Spleen (tissue), 11 donors: Measurements from ENCODE around the gene ZBTB49. TPM values are rescaled to one million over a fixed set of nuclear protein-coding genes. Genes with fewer than 3 reads are reported as not detected.

Experiments used
- DNase-seq: peaks from one replicate; pipeline ENCODE4 v3.0.0-alpha.2; 2020
- H3K27ac ChIP-seq, 8 donors: fragments of 200-600 bp; sonication (generic) in 7 of 8; 1 replicate in 4 of 8; 2 replicates in 4 of 8; pipeline versions ENCODE4 v1.5.0 to v1.8.0; 2016 to 2021; ENCODE audit warnings: inconsistent platforms in 4 of 8, mild to moderate bottlenecking in 4 of 8, moderate library complexity in 1 of 8
- H3K27me3 ChIP-seq, 7 donors: fragments of 200-600 bp; sonication (generic) in 6 of 7; replicated peaks in 1 of 7; 1 replicate in 4 of 7; 2 replicates in 3 of 7; pipeline versions ENCODE4 v1.5.0 to v1.8.0; 2016 to 2021; ENCODE audit warnings: inconsistent platforms in 3 of 7, mild to moderate bottlenecking in 1 of 7
- H3K36me3 ChIP-seq, 6 donors: fragments of 200-600 bp; sonication (generic) in 5 of 6; 1 replicate in 4 of 6; 2 replicates in 2 of 6; pipeline versions ENCODE4 v1.5.0 to v1.8.0; 2016 to 2021; ENCODE audit warnings: inconsistent platforms in 2 of 6
- H3K4me1 ChIP-seq, 6 donors: fragments of 200-600 bp; sonication (generic) in 5 of 6; 1 replicate in 3 of 6; 2 replicates in 3 of 6; pipeline versions ENCODE4 v1.5.0 to v1.8.0; 2016 to 2021; ENCODE audit warnings: inconsistent platforms in 3 of 6
- H3K4me3 ChIP-seq, 8 donors: fragments of 200-600 bp; sonication (generic) in 7 of 8; 1 replicate in 4 of 8; 2 replicates in 4 of 8; pipeline versions ENCODE4 v1.5.0 to v1.8.0; 2016 to 2021; ENCODE audit warnings: inconsistent platforms in 4 of 8, mild to moderate bottlenecking in 4 of 8, moderate library complexity in 2 of 8
- H3K9me3 ChIP-seq, 8 donors: fragments of 200-600 bp; sonication (generic) in 7 of 8; 1 replicate in 4 of 8; 2 replicates in 4 of 8; pipeline versions ENCODE4 v1.5.0 to v1.8.0; 2016 to 2021; ENCODE audit warnings: inconsistent platforms in 4 of 8
- CTCF ChIP-seq, 11 experiments: fragments of 200-600 bp in 7 of 11; fragments of 450-650 bp in 4 of 11; sonication (generic) in 4 of 11; IDR thresholded peaks in 8 of 11; conservative IDR thresholded peaks in 3 of 11; 1 replicate in 7 of 11; 2 replicates in 4 of 11; pipeline versions ENCODE4 v1.4.0 to v1.8.0; 2016 to 2021; ENCODE audit warnings: antibody characterized with exemption in 11 of 11, inconsistent platforms in 4 of 11, mild to moderate bottlenecking in 1 of 11
- POLR2A ChIP-seq, 3 donors: fragments of 450-650 bp; IDR thresholded peaks; one replicate each; pipeline ENCODE4 v1.5.1; 2017; ENCODE audit warnings: antibody characterized with exemption in 3 of 3, mild to moderate bottlenecking in 1 of 3
- POLR2AphosphoS5 ChIP-seq, 3 donors: sonication (generic); formaldehyde crosslinking; IDR thresholded peaks; one replicate each; pipeline ENCODE4 v1.5.1; 2017; ENCODE audit warnings: antibody characterized with exemption in 3 of 3
- WGBS, 5 donors: extraction: QIAGEN DNeasy Blood & Tissue Kit in 3 of 5; methylation state at CpG; one replicate each; pipeline versions ENCODE4 v1.1.5 to v1.1.7; 2013 to 2018; 5-methylcytosine and 5-hydroxymethylcytosine counted together
- intact Hi-C: fragments of 100-400 bp; cut with DNase I; formaldehyde crosslinking; loops from one replicate; pipeline ENCODE4 v1.15.0; 2023; ENCODE audit warnings: low total_unique reads
- polyA plus RNA-seq, 3 donors: library from polyadenylated mRNA; stranded (reverse); fragments of 200-250 nt; gene quantifications; one replicate each; pipeline ENCODE4 v1.2.1, GENCODE V29; 2013
- total RNA-seq, 7 donors: library from RNA; depleted of rRNA in 3 of 7; stranded (reverse); fragments of >200 nt in 3 of 7; fragmentation: NEBNext Ultra II Directional in 4 of 7; extraction: Animal tissue kit (Norgen Biotek cat#: 25700) in 4 of 7; gene quantifications; one replicate each; pipeline versions ENCODE4 v1.1.0 to v1.2.1, GENCODE V29; 2016 to 2021
- donor health status: healthy with polysubstance abuse.
- donor health status: DM: no; HTN: no; CAD: no; lungs with moderate emphysema.
- donor health status: DM: no; HTN: no; CAD: no.
- donor health status: Bipolar disorder and iron deficiency.
- donor health status: healthy.
- donor health status: DM: no; HTN: no; CAD: no.
- donor health status: DM: yes; HTN: yes; CAD: no.

Gene ZBTB49
- total and polyA plus RNA-seq, 10 donors, result 2.7 to 25.4 (median 10.8) TPM

DNA sequence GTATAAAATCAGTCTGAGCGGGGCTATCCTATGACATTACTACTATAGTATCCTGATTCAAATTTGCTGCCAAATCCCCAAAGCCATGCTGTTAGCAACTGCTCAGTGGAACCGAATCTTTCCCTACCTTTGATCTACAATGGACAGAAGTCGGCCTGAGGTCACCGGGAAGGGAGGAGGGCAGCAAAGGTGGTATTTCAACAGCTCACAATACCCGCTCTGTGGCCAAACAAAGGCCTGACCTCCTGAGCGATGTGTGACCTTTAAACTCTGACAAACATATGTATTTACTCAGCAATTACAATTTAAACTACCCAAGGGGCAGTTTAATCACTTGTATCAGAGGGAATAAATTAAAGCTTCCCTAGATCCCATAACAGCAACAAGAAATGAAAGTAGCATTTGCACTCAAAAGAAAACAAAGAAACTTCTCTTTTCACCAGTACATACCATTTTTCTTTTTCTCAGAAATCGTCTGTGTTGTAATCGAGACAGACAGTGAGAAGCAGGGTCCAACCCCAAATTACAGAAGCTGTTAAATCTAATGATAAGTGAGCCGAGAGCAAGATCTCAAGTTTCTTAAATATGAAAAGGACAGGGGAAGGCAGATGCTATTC lies 30.5 kb upstream of the ZBTB49 start:
- peaks cover 0 to 1% (median 0%) of the 10 kb centered on the region in 7 donors for H3K27me3 ChIP-seq
- H3K27ac ChIP-seq, result no peak overlapping the region
- intact Hi-C loops, result loop anchor here (5.0 kb wide), 1 partner anchor 78 kb away; no protein-coding TSS in a partner anchor
- TF ChIP-seq CTCF (IDR thresholded peaks at IDR 0.05 in 8 of 11, conservative IDR thresholded peaks at IDR 0.05 in 3 of 11) (no peak), POLR2AphosphoS5 (IDR thresholded peaks at IDR 0.05) (no peak), POLR2A (IDR thresholded peaks at IDR 0.05) (no peak)
- H3K36me3 ChIP-seq, result no peaks in the 10 kb centered on the region
- 61 to 68% (median 64%) methylated on average over 9 of the region's 9 CpGs for WGBS, 5 donors
- no peaks in the 10 kb centered on the region for H3K4me1 ChIP-seq
- DNase-seq, result no peak
- no peaks in the 10 kb centered on the region for H3K9me3 ChIP-seq
- no peak overlapping the region for H3K4me3 ChIP-seq

- no peaks in the 10 kb centered on the region for H3K4me1 ChIP-seq
- intact Hi-C loops, result no loop called here
- no peak overlapping the region for H3K4me3 ChIP-seq
- TF ChIP-seq POLR2A (IDR thresholded peaks at IDR 0.05) (no peak), POLR2AphosphoS5 (IDR thresholded peaks at IDR 0.05) (no peak), CTCF (IDR thresholded peaks at IDR 0.05 in 8 of 11, conservative IDR thresholded peaks at IDR 0.05 in 3 of 11) (peak in 10 of 11 experiments; percentile 24 to 73 (median 64))
- WGBS, 5 donors, result 66 to 81% (median 73%) methylated on average over 6 of the region's 6 CpGs
- no peaks in the 10 kb centered on the region for H3K9me3 ChIP-seq
- H3K36me3 ChIP-seq, result no peaks in the 10 kb centered on the region
- DNase-seq, result no peak
- H3K27ac ChIP-seq, result no peak overlapping the region
- H3K27me3 ChIP-seq, result no peaks in the 10 kb centered on the region
Observed at GRCh38 chr4:4260185-4260751, 29.8 kb upstream of the ZBTB49 start.

GRCh38 chr4:4267981-4268380 lies 22.1 kb upstream of the ZBTB49 start:
- 79 to 91% (median 80%) methylated on average over 5 of the region's 5 CpGs for WGBS, 5 donors
- intact Hi-C loops, result no loop called here

More at GRCh38 chr4:4267981-4268380, 22.1 kb upstream of the ZBTB49 start:
- Histone ChIP-seq H3K4me1 (peaks cover 0 to 27% (median 0%) of the 10 kb centered on the region in 6 donors), H3K4me3 (no peak overlapping the region), H3K27ac (peak overlapping the region in 6 of 8 donors; percentile 1 to 88 (median 76)), H3K9me3 (no peaks in the 10 kb centered on the region), H3K36me3 (peaks cover 0 to 62% (median 27%) of the 10 kb centered on the region in 6 donors), H3K27me3 (no peaks in the 10 kb centered on the region)
- DNase-seq, result no peak
- TF ChIP-seq CTCF (IDR thresholded peaks at IDR 0.05 in 8 of 11, conservative IDR thresholded peaks at IDR 0.05 in 3 of 11), result no peak
- no peak for TF ChIP-seq POLR2AphosphoS5 (IDR thresholded peaks at IDR 0.05)
- TF ChIP-seq POLR2A (IDR thresholded peaks at IDR 0.05), result no peak
